ENCODE data around the gene STRADB.

Gene STRADB

GRCh38 chr2:201484805-201485204 is 33.3 kb downstream of the STRADB start:
- no peaks in the 10 kb centered on the region for H3K27me3 ChIP-seq (ENCODE audit: control insufficient read depth, insufficient read depth, low read length)
- H3K27ac ChIP-seq (ENCODE audit: low read depth, low read length) = no peak overlapping the region
- no peaks in the 10 kb centered on the region for H3K4me1 ChIP-seq (ENCODE audit: control insufficient read depth, insufficient read depth, low read length)
- H3K36me3 ChIP-seq (ENCODE audit: control insufficient read depth, insufficient read depth, low read length) = peaks cover 2% of the 10 kb centered on the region
- no peak overlapping the region for H3K4me3 ChIP-seq (ENCODE audit: low read length)
- no peak overlapping the region for H3K9ac ChIP-seq (ENCODE audit: low read length)

GRCh38 chr2:201490291-201490690 is 38.8 kb downstream of the STRADB start:
- Histone ChIP-seq H3K4me1 (ENCODE audit: control insufficient read depth, insufficient read depth, low read length) (no peaks in the 10 kb centered on the region), H3K9ac (ENCODE audit: low read length) (no peak overlapping the region), H3K36me3 (ENCODE audit: control insufficient read depth, insufficient read depth, low read length) (no peaks in the 10 kb centered on the region)

DNA sequence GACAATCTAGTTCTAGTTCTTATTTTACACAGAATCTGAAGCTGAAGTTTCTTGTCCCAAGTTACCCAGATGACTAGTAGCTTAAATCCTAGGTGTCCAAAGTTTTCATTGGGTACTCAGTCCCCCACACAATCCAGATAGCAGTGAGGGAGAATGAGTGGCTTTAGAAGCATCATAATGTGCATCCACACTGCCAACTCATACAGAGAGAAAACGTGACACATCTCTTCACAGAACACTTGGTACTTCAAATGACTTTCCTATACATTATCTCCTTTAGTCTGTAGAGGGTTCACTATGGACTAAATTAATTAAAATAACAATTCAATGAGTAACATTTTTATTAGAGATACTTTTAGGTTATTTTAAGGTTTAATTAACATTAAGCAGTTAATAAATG is 45.2 kb downstream of the STRADB start:
- H3K36me3 ChIP-seq (ENCODE audit: control insufficient read depth, insufficient read depth, low read length) = no peaks in the 10 kb centered on the region
- H3K4me1 ChIP-seq (ENCODE audit: control insufficient read depth, insufficient read depth, low read length) = no peaks in the 10 kb centered on the region
- H3K9ac ChIP-seq (ENCODE audit: low read length) = no peak overlapping the region
- no peak overlapping the region for H3K4me3 ChIP-seq (ENCODE audit: low read length)
- no peak overlapping the region for H3K27ac ChIP-seq (ENCODE audit: low read depth, low read length)
- no peaks in the 10 kb centered on the region for H3K27me3 ChIP-seq (ENCODE audit: control insufficient read depth, insufficient read depth, low read length)

More at GRCh38 chr2:201490291-201490690, 38.8 kb downstream of the STRADB start:
- Histone ChIP-seq H3K4me3 (ENCODE audit: low read length) (no peak overlapping the region), H3K27ac (ENCODE audit: low read depth, low read length) (no peak overlapping the region), H3K27me3 (ENCODE audit: control insufficient read depth, insufficient read depth, low read length) (no peaks in the 10 kb centered on the region)

DNA sequence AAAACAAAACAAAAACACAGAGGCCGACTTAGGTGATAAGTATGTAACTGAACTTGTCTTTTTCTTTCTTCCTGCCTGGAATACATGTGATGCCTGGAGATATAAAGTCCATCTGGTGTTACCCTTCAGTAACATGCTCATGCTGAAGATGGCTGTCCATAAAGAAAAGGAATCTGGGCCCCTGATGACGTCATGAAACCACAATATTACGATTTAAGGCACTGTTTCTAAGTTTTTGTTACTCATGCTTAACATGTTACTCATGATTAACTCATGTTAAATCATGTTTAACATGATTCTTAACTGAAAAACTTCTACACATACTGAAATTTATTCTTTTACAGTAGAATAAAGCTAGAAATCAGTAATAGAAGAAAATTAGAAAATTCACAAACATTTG is 49.0 kb downstream of the STRADB start:
- Histone ChIP-seq H3K9ac (ENCODE audit: low read length) (no peak overlapping the region), H3K36me3 (ENCODE audit: control insufficient read depth, insufficient read depth, low read length) (no peaks in the 10 kb centered on the region), H3K4me1 (ENCODE audit: control insufficient read depth, insufficient read depth, low read length) (no peaks in the 10 kb centered on the region), H3K27me3 (ENCODE audit: control insufficient read depth, insufficient read depth, low read length) (no peaks in the 10 kb centered on the region), H3K4me3 (ENCODE audit: low read length) (no peak overlapping the region), H3K27ac (ENCODE audit: low read depth, low read length) (no peak overlapping the region)

DNA sequence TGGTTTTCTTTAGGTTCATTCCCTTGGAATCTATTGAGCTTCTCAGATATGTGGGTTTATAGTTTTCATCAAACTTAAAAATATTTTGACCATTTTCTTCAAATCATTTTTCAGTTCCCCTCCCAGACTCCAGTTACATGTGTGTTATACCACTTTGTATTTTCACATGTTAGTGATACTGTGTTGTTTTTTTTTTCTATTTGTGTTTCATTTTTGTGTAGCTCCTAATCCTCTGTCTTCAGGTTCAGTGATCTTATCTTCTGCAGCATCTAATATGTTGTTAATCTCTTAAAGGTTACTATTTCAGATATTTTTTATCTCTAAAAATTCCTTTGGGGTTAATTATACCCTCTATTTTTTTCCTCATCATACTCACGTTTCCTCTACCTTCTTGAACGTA is 51.2 kb downstream of the STRADB start:
- no peaks in the 10 kb centered on the region for H3K36me3 ChIP-seq (ENCODE audit: control insufficient read depth, insufficient read depth, low read length)
- no peaks in the 10 kb centered on the region for H3K4me1 ChIP-seq (ENCODE audit: control insufficient read depth, insufficient read depth, low read length)
- no peak overlapping the region for H3K27ac ChIP-seq (ENCODE audit: low read depth, low read length)
- no peak overlapping the region for H3K9ac ChIP-seq (ENCODE audit: low read length)
- no peak overlapping the region for H3K4me3 ChIP-seq (ENCODE audit: low read length)
- no peaks in the 10 kb centered on the region for H3K27me3 ChIP-seq (ENCODE audit: control insufficient read depth, insufficient read depth, low read length)

DNA sequence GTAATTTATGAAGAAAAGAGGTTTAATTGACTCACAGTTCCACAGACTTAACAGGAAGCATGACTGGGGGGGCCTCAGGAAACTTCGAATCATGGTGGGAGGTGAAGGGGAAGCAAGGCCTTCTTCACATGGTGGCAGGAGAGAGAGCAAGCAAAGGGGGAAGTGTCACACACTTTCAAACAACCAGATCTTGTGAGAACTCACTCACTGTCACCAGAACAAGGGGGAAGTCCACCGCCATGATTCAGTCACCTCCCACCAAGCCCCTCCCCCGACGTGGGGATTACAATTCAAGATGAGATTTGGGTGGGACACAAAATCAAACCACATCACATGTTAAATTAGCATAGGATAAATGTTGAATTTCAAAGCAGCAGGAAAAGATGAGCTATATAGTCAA is 56.2 kb downstream of the STRADB start:
- Histone ChIP-seq H3K4me3 (ENCODE audit: low read length) (no peak overlapping the region), H3K27me3 (ENCODE audit: control insufficient read depth, insufficient read depth, low read length) (no peaks in the 10 kb centered on the region), H3K9ac (ENCODE audit: low read length) (no peak overlapping the region), H3K36me3 (ENCODE audit: control insufficient read depth, insufficient read depth, low read length) (no peaks in the 10 kb centered on the region), H3K27ac (ENCODE audit: low read depth, low read length) (no peak overlapping the region), H3K4me1 (ENCODE audit: control insufficient read depth, insufficient read depth, low read length) (no peaks in the 10 kb centered on the region)

GRCh38 chr2:201513271-201513670 is 61.7 kb downstream of the STRADB start:
- no peak overlapping the region for H3K9ac ChIP-seq (ENCODE audit: low read length)
- no peaks in the 10 kb centered on the region for H3K27me3 ChIP-seq (ENCODE audit: control insufficient read depth, insufficient read depth, low read length)
- no peaks in the 10 kb centered on the region for H3K4me1 ChIP-seq (ENCODE audit: control insufficient read depth, insufficient read depth, low read length)

DNA sequence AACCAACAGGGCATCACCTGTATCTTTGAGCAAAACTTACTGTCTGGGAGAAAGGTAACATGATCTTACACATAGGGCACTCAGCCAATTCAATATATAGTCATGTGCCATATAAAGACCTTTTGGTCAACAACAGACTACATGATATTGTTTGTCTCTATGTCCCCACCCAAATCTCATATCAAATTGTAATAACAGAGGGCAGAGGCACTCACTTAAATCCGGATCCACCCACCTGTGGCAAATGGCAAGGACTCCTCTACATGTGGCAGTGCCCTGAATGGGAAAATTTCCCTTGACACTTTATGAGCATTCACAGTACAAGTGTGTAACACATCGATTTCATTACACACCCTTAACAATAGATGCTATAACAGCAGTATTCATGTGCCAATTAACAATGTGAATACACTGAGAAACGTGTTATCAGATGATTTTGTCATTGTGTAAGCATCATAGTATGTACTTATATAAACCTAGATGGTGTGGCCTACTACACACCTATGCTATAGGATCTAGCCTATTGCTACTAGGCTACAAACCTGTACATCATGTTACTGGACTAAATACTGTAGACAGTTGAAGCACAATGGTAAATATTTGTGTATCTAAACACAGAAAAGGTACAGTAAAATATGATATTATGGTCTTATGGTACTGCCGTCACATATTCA is 64.2 kb downstream of the STRADB start:
- Histone ChIP-seq H3K9ac (ENCODE audit: low read length) (no peak overlapping the region), H3K4me3 (ENCODE audit: low read length) (no peak overlapping the region), H3K36me3 (ENCODE audit: control insufficient read depth, insufficient read depth, low read length) (no peaks in the 10 kb centered on the region)

More at GRCh38 chr2:201513271-201513670, 61.7 kb downstream of the STRADB start:
- Histone ChIP-seq H3K27ac (ENCODE audit: low read depth, low read length) (no peak overlapping the region), H3K36me3 (ENCODE audit: control insufficient read depth, insufficient read depth, low read length) (no peaks in the 10 kb centered on the region), H3K4me3 (ENCODE audit: low read length) (no peak overlapping the region)

GRCh38 chr2:201517094-201517493 is 65.6 kb downstream of the STRADB start:
- Histone ChIP-seq H3K4me3 (ENCODE audit: low read length) (no peak overlapping the region), H3K36me3 (ENCODE audit: control insufficient read depth, insufficient read depth, low read length) (no peaks in the 10 kb centered on the region), H3K27ac (ENCODE audit: low read depth, low read length) (no peak overlapping the region), H3K4me1 (ENCODE audit: control insufficient read depth, insufficient read depth, low read length) (no peaks in the 10 kb centered on the region), H3K9ac (ENCODE audit: low read length) (no peak overlapping the region), H3K27me3 (ENCODE audit: control insufficient read depth, insufficient read depth, low read length) (no peaks in the 10 kb centered on the region)

More for the DNA sequence above, 64.2 kb downstream of the STRADB start:
- Histone ChIP-seq H3K27ac (ENCODE audit: low read depth, low read length) (no peak overlapping the region), H3K27me3 (ENCODE audit: control insufficient read depth, insufficient read depth, low read length) (no peaks in the 10 kb centered on the region), H3K4me1 (ENCODE audit: control insufficient read depth, insufficient read depth, low read length) (no peaks in the 10 kb centered on the region)

DNA sequence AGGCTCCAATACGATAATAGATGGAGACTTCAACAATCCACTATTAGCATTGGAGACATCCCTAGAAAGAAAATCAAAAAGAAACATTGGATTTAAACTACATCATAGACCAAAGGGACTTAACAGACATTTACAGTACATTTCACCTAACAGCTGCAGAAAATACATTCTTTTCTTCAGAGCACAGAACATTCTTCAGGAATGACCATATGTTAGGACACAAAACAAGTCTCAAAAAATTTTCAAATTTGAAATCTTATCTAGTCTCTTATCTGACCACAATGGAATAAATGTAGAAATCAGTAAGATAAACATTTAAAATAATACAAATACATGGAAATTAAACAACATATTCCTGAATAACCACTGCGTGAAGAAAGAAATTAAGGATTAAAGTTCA is 68.7 kb downstream of the STRADB start:
- no peak overlapping the region for H3K4me3 ChIP-seq (ENCODE audit: low read length)
- H3K9ac ChIP-seq (ENCODE audit: low read length) = no peak overlapping the region
- no peaks in the 10 kb centered on the region for H3K36me3 ChIP-seq (ENCODE audit: control insufficient read depth, insufficient read depth, low read length)
- H3K27ac ChIP-seq (ENCODE audit: low read depth, low read length) = no peak overlapping the region
- H3K4me1 ChIP-seq (ENCODE audit: control insufficient read depth, insufficient read depth, low read length) = no peaks in the 10 kb centered on the region
- H3K27me3 ChIP-seq (ENCODE audit: control insufficient read depth, insufficient read depth, low read length) = no peaks in the 10 kb centered on the region

DNA sequence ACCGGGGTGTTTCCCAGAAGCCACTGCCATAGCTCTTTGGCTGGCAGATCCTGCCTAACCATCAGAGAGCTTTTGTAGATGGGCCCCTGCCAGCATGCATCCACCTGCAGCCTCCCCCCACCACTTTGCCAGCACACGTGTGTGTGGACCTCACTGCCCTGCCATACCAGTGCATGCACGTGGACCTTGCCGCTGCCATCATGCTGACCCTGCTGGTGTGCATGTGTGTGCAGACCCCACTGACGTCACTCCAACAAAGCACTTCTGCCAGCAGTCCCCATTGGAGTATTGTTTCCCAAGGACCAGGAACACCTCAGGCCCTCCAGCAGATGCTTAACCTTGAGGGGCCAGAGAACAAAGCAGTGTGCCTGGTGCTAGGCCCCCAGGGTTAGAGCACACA is 71.4 kb downstream of the STRADB start:
- Histone ChIP-seq H3K27me3 (ENCODE audit: control insufficient read depth, insufficient read depth, low read length) (no peaks in the 10 kb centered on the region), H3K9ac (ENCODE audit: low read length) (no peak overlapping the region), H3K36me3 (ENCODE audit: control insufficient read depth, insufficient read depth, low read length) (no peaks in the 10 kb centered on the region), H3K4me3 (ENCODE audit: low read length) (no peak overlapping the region), H3K4me1 (ENCODE audit: control insufficient read depth, insufficient read depth, low read length) (no peaks in the 10 kb centered on the region), H3K27ac (ENCODE audit: low read depth, low read length) (no peak overlapping the region)

DNA sequence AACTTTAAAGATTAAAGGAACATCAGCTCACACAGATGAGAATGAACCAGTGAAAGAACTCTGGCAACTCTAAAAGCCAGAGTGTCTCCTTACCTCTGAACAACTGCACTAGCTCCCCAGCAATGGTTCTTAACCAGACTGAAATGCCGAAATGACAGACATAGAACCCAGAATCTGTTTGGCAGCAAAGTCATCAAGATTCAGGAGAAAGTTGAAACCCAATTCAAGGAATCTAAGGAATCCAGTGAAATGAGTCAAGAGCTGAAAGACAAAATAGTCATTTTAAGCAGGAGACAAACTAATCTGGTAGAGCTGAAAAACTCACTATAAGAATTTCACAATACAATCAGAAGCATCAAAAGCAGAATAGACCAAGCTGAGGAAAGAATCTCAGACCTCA is 72.0 kb downstream of the STRADB start:
- Histone ChIP-seq H3K9ac (ENCODE audit: low read length) (no peak overlapping the region), H3K4me1 (ENCODE audit: control insufficient read depth, insufficient read depth, low read length) (no peaks in the 10 kb centered on the region), H3K27me3 (ENCODE audit: control insufficient read depth, insufficient read depth, low read length) (no peaks in the 10 kb centered on the region), H3K4me3 (ENCODE audit: low read length) (no peak overlapping the region), H3K36me3 (ENCODE audit: control insufficient read depth, insufficient read depth, low read length) (no peaks in the 10 kb centered on the region), H3K27ac (ENCODE audit: low read depth, low read length) (no peak overlapping the region)

Measured in rectal smooth muscle tissue (tissue), 1 donor.